Fibroblast of skin of right quadriceps (primary cell): ENCODE results near the gene SURF1.
"Not testable (repeated sequence)": the region's sequence is repeated elsewhere in the genome, so short reads cannot be mapped to it uniquely, and the experiment has no call there.

Experiments
- DNase-seq: peaks from one replicate; pipeline ENCODE4 v3.0.0-alpha.2; 2013

SURF1 gene

GRCh38 chr9:133341369-133342068 is 14.8 kb downstream of the SURF1 start:
- DNase-seq, result no peak

DNA sequence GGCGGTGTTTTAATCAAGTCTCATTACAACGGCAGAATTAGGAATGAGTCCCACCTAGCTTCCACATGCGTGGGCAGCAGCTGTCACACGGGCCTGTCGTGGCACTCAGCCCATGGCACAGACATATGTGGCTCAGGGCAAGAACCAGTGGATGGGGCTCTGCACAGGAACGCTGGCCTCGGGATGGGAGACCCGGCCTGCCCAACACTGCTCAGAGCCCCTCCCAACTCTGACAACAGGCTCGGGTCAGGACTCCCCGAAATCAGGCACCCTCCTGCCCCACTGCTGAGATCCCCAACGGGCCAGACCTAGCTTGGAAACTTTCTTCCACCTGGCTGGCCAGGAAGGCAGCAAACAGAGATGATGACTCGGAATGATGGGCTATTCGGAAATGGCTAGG is 15.4 kb downstream of the SURF1 start:
- DNase-seq, result no peak

DNA sequence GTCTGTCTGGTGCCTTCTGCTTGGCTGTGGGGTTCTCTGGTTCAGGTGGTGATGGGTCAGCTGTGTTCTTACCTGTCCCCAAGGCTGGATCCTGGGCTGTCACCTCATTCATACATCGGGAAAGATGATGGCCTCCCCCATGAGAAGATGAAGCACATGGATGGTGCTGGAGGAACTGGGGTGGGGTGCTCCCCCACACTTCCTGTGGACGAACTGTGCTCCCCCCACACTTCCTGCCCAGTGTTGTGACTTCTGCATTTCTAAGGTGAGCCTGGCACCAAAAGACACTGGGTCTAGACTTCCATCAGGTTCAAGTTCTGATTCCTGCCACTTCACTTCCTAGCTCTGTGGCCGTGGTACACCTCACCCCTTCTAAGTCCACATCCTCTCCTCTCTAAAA is 16.0 kb downstream of the SURF1 start:
- DNase-seq, result no peak

DNA sequence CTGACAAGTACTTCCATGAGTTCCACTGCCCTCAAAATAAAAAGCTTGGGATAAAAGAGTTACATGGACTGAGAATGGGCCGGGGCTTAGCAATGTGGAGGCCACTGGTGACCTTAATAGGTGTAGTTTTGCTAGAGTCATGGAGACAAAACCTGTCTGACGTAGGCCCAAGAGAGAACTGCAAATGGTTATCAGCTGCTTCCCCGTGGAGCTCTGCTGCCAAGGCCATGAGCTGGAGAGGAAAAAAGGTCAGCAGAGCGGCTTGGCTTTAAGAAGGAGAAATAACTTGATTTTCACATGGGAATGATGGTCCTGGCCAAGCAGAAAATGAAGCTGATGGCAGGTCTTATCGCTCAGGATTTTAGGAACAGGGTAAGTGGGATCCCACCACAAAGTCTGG is 16.6 kb downstream of the SURF1 start:
- no peak for DNase-seq

DNA sequence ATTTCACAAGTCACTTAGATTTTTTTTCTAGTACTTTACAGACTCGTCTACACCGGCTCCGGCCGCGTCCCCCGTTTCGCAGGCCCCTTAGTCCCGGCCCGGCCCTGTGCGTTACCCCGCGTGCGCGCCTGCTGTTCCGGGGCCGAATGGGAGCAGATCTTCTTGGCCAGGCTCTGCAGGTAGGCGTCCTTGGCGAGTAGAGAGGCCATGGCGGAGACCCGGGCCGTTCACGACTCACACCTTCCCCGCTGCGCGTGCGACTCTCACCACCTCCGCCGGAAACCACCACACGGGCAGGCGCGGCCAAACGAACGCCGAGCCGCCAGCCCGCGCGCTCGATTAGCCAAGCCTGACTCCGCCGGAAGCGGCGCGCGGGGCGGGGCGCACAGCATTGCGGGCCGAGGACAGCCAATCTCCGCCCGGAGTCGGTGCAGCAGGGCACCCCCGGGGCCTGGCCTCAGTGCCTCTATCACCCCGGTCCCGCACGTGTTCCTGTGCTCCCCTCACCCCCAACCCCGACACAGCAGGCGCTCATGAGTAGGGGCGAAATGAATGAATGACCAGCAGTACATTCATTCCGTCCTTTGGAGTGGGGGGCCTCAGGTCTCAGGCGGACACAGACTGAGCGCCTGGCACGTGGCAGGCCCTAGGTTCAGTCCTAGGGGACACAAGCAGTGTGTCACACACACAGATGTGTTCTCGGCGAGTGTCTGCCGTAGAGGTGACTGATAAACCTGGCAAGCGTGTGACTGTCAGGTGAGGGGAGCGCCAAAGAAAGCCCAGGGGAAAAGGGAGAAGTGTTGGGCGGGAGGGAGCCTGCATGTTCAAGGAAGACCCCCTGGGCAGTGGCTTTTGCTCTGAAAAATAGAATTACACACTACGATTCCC is 20.1 kb downstream of the SURF1 start, which contains the start of gene SURF6:
SURF6 (minus strand) TSS at position 265 of the 888 bp plus-strand sequence; CDS start at position 209, 56 bp downstream.
- DNase-seq, result peak; percentile 89

- not testable (repeated sequence) for DNase-seq
These were observed 21.4 kb downstream of the SURF1 start for GRCh38 chr9:133334888-133335287.

GRCh38 chr9:133334161-133334560 is 22.1 kb downstream of the SURF1 start:
- DNase-seq, result no peak

DNA sequence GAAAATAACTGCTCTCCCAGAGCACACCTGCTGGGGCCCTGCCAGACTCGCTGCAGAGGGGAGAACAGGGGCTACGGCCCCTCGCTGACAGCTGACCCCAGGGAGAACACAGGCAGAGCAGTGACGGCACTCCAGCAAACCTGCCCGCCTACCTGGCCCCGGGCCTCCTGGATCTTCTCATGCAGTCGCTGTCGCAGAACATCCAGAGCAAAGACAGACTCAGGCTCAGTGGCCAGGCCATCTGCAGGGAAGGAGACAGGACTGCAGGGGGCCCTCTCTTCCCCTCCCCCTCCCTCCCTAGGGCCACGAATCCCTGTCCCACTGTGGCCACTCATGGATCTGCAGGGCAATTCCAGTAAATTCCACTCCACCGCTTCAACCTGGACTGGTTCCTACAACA is 22.7 kb downstream of the SURF1 start:
- no peak for DNase-seq

- no peak for DNase-seq
These were observed 23.3 kb downstream of the SURF1 start for GRCh38 chr9:133333011-133333410.

DNA sequence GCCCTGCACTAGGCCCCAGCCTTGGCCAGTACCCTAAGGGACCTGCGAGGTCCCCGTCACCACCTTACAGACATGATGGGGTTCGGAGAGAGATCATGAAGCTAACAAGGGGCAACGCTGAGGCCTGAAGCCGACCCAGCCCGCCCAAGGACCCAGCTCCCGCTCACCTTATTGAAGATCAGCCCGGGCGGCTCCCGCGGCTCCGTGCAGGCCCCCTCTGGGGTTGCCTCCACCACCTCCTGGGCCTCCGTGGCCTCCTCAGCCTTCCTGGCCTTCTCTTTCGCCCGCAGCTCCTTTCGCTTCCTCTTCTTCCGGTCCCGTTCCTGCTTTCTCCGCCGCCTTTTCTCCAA is 23.9 kb downstream of the SURF1 start:
- no peak for DNase-seq

GRCh38 chr9:133331641-133332380 is 24.5 kb downstream of the SURF1 start:
- DNase-seq, result no peak

GRCh38 chr9:133331221-133331620 is 25.1 kb downstream of the SURF1 start:
- no peak for DNase-seq

GRCh38 chr9:133329306-133330156 is 26.8 kb downstream of the SURF1 start:
- not testable (repeated sequence) for DNase-seq

- DNase-seq, result no peak
These were observed 28.3 kb downstream of the SURF1 start for GRCh38 chr9:133327834-133328484.

DNA sequence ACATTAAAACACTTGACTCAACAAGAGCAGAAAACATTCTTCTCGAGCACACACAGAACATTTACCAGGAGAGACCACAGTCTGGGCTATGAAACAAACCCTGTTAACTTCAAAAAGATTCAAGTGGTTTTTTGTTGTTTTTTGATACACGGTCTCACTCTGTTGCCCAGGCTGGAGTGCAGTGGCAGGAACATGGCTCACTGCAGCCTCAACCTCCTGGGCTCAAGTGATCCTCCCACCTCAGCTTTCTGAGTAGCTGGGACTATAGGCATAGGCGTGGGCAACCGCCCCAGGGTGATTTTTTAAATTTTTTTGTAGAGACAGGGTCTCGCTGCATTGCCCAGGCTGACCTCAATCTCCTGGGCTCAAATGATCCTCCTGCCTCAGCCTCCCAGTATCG is 29.3 kb downstream of the SURF1 start:
- not testable (repeated sequence) for DNase-seq

DNA sequence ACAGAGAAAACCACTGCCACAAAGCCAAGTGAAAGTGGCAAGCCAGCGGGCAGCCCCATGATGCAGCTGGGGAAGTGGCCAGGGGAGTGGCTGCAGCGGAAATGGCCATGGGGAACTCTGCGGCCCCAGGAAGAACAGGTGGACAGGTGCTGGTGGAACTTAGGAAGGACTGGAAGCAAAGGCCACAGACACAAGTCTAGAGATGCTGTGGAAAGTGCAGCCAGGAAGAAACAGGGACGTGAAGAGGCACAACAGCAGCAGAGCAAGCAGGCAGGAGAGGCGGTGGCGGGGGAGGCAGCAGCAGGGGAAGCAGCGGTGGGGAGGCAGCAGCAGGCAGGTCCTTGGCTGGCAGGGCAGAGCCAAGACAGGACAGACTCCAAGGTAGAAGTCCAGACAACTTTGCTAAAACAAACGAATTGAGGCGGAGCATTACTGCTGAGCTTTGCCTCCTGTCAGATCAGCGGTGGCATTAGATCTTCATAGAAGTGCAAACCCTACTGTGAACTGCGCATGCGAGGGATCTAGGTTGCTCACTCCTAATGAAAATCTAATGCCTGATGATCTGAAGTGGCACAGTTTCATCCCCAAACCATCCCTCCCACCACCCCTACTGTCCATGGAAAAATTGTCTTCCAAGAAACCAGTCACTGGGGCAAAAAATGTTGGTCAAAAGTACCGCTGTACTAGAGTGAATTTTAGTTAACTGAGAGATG is 32.1 kb downstream of the SURF1 start:
- no peak for DNase-seq

DNA sequence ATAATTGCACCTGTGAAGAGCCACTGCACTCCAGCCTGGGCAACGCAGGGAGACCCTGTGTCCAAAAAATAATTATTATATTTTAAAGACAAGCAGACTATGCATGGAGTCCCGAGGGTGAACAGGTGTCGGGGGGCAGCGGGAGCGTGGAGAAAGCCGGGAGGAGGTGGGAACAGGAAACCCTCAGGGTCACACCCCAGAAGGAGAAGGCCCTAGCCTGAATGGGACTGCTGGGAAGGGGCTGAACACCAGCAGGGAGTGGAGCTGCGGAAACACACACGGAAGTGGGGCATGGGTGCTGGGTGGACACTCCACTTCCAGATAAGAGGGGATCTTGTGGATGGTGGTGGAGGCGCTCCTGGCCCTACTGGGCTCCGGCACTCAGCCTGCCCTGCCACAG is 33.1 kb downstream of the SURF1 start:
- DNase-seq, result no peak

DNA sequence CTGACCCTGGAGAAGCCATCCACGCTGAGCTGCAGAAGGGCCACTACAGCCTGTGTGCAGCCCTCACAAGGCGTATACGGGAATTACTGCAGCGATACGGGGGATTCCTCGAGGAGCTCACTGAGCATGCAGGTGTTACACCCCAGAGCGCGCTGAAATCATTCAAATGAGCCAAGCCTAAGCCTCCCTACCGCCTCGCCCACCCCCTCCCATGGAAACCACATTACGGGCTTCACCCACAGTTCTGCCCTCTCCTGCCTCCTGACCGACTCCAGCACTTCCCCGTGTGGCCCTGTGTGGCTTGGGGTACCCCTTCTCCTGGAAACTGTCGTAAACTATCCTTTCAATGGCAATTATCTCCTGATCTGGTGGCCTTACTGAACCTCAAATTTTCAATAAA is 33.6 kb downstream of the SURF1 start:
- DNase-seq, result no peak

GRCh38 chr9:133321411-133321935 is 34.8 kb downstream of the SURF1 start:
- DNase-seq, result no peak

DNA sequence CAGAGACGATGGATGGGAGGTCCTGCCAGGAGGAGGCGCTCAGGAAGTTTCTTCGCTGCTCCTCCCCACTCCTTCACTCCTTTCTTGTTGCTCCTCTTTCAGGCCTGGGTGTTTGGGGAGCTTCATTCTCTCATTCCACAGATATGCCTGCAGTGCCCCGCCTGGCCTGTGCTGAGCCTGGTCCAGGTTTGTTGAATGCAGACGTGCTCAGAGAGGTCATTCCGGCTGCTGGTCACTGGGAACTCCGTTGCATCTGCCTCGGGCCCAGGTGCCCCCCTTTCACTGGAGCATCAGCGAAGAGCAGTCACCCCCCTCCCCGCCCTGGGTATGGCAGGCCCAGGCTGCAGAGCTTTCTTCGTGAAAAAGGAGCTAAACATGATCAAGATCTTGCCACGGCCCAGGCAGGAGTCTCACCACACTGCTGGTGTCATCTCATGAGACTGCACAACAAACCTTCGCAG is 35.8 kb downstream of the SURF1 start:
- no peak for DNase-seq

DNA sequence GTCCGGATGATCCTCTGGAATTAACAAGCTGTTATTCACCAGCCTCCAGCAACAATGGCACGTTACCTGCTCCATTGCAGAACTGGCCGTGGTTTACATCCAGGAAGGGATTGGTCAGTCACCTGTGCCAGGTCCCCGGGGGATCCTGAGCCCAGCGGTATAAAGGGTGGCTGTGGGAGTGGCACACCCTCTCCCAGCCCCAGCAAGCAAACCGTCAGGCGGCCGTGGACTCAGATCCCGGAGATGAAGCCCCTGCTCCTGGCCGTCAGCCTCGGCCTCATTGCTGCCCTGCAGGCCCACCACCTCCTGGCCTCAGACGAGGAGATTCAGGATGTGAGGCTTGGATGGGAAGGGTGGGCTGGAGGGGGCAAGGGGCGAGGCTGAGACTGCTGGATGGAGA is 38.7 kb downstream of the SURF1 start:
- DNase-seq, result not testable (repeated sequence)
